Transverse colon (tissue), 4 donors: ENCODE measurements around the gene FTCD.

Source experiments
- CTCF ChIP-seq, 5 experiments: fragments of 200-600 bp in 3 of 5; fragments of 450-650 bp in 2 of 5; sonication (generic) in 3 of 5; IDR thresholded peaks; 1 replicate in 2 of 5; 2 replicates in 3 of 5; pipeline ENCODE4 v1.5.1; 2016 to 2017; ENCODE audit warnings: antibody characterized with exemption in 5 of 5, inconsistent platforms in 3 of 5, mild to moderate bottlenecking in 2 of 5, moderate library complexity in 1 of 5
- EP300 ChIP-seq: sonication (generic); formaldehyde crosslinking; IDR thresholded peaks from one replicate; pipeline ENCODE4 v1.6.1; 2017; ENCODE audit warnings: antibody characterized with exemption, low read depth
- POLR2A ChIP-seq: fragments of 450-650 bp; IDR thresholded peaks from one replicate; pipeline ENCODE4 v1.6.1; 2016; ENCODE audit warnings: antibody characterized with exemption, mild to moderate bottlenecking, moderate library complexity
- POLR2AphosphoS5 ChIP-seq, 3 donors: sonication (generic); formaldehyde crosslinking; IDR thresholded peaks; one replicate each; pipeline ENCODE4 v1.6.1; 2016; ENCODE audit warnings: antibody characterized with exemption in 3 of 3

- TF ChIP-seq CTCF (IDR thresholded peaks at IDR 0.05) (no peak), POLR2AphosphoS5 (IDR thresholded peaks at IDR 0.05) (no peak), EP300 (no peak), POLR2A (no peak)
Measured at GRCh38 chr21:46168238-46168637, 12.9 kb upstream of the FTCD start.
